Psoas muscle (tissue), 8 donors: ENCODE measurements around the gene CRIP3. TPM values are rescaled to one million over a fixed set of nuclear protein-coding genes. Genes with fewer than 3 reads are reported as not detected.

Experiments used
- ATAC-seq, 4 donors: fragments of 200-7000 bp; cut with Tn5 transposase; one replicate each; pipeline ENCODE4 v1.9.1; 2020; ENCODE audit warnings: moderate library complexity in 3 of 4, mild to moderate bottlenecking in 2 of 4
- DNase-seq, 2 donors: peaks; one replicate each; pipeline ENCODE4 v3.0.0-alpha.2; 2020
- H3K27ac ChIP-seq: fragments of 200-600 bp; one replicate; pipeline ENCODE4 v1.8.0; 2022
- H3K27me3 ChIP-seq, 3 donors: fragments of 200-600 bp in 1 of 3; one replicate each; pipeline versions ENCODE4 v1.6.1 to v1.8.0; 2013 to 2022; ENCODE audit warnings: low read length in 2 of 3, mild to moderate bottlenecking in 2 of 3, moderate library complexity in 1 of 3; ENCODE audit not compliant: insufficient read depth in 3 of 3
- H3K36me3 ChIP-seq, 2 donors: fragments of 200-600 bp in 1 of 2; one replicate each; pipeline versions ENCODE4 v1.6.1 to v1.8.0; 2013 to 2022; ENCODE audit warnings: low read depth in 1 of 2, mild to moderate bottlenecking in 1 of 2, moderate library complexity in 1 of 2; ENCODE audit not compliant: insufficient read depth in 1 of 2
- H3K4me1 ChIP-seq: fragments of 200-600 bp; one replicate; pipeline ENCODE4 v1.8.0; 2022
- H3K4me3 ChIP-seq: fragments of 200-600 bp; one replicate; pipeline ENCODE4 v1.8.0; 2022; ENCODE audit warnings: mild to moderate bottlenecking
- H3K9me3 ChIP-seq: fragments of 200-600 bp; one replicate; pipeline ENCODE4 v1.8.0; 2022
- WGBS, 3 donors: extraction: QIAGEN DNeasy Blood & Tissue Kit; methylation state at CpG; one replicate each; pipeline versions ENCODE4 v1.1.6 to v1.1.7; 2013; 5-methylcytosine and 5-hydroxymethylcytosine counted together
- intact Hi-C, 2 donors: fragments of 100-400 bp; cut with DNase I; formaldehyde crosslinking; loops; one replicate each; pipeline versions ENCODE4 v1.11.0 to v1.14.2; 2022
- polyA plus RNA-seq, 3 donors: library from polyadenylated mRNA; stranded (reverse); fragments of 200-250 nt; gene quantifications; one replicate each; pipeline ENCODE4 v1.2.3, GENCODE V29; 2013
- total RNA-seq, 4 donors: library from RNA; stranded (reverse); fragmentation: NEBNext Ultra II Directional in 2 of 4; extraction: Animal tissue kit (Norgen Biotek cat#: 25700) in 2 of 4; gene quantifications; one replicate each; pipeline versions ENCODE4 v1.2.1 to v1.2.4, GENCODE V29; 2021 to 2023
- TF ChIP-seq, protein P1 (sequence below): fragments of 200-600 bp; IDR thresholded peaks from one replicate; pipeline ENCODE4 v1.8.0; 2022; ENCODE audit warnings: antibody characterized with exemption
- donor health status: healthy with polysubstance abuse.
- donor health status: DM: no; HTN: no; CAD: no; lungs with moderate emphysema.
- donor health status: Bipolar disorder and iron deficiency.
- donor health status: healthy.
- donor health status: DM: yes; HTN: yes; CAD: no.
- donor health status: DM: no; HTN: no; CAD: no.
- donor health status: DM: no; HTN: no; CAD: no.
- donor health status: DM: yes; HTN: yes; CAD: no.

The CRIP3 gene
- total and polyA plus RNA-seq, 7 donors: 0.05 to 0.47 (median 0.12) TPM; not detected in 3

DNA sequence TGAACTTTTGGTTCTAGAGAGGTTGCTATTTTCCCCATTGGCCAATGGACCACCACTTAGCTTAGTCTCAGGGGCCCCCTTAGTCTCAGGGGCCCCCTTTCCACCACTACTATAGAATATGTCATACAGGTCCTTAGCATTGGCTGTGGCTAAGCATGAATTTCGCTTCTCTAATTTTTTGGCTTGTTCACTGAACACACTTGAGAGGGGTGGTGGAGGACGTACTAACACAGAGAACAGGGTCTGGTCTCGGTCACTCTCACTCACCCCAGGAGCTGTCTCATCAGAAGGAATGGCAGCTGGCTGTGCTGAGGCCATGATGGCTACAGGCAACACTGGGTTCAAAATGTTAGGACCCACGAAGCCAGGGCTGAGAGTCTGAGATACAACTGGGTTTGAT, 30.5 kb upstream of the CRIP3 start:
- intact Hi-C loops: loop anchor here in 1 of 2 donors (10.0 kb wide), 1 partner anchor 434 kb away; no protein-coding TSS in a partner anchor
- no peak overlapping the region for H3K27ac ChIP-seq
- DNase-seq (no peak), ATAC-seq (no peak)
- peaks cover 12 to 82% of the 10 kb centered on the region in 2 donors for H3K36me3 ChIP-seq
- no peaks in the 10 kb centered on the region for H3K27me3 ChIP-seq
- TF ChIP-seq, protein P1, sequence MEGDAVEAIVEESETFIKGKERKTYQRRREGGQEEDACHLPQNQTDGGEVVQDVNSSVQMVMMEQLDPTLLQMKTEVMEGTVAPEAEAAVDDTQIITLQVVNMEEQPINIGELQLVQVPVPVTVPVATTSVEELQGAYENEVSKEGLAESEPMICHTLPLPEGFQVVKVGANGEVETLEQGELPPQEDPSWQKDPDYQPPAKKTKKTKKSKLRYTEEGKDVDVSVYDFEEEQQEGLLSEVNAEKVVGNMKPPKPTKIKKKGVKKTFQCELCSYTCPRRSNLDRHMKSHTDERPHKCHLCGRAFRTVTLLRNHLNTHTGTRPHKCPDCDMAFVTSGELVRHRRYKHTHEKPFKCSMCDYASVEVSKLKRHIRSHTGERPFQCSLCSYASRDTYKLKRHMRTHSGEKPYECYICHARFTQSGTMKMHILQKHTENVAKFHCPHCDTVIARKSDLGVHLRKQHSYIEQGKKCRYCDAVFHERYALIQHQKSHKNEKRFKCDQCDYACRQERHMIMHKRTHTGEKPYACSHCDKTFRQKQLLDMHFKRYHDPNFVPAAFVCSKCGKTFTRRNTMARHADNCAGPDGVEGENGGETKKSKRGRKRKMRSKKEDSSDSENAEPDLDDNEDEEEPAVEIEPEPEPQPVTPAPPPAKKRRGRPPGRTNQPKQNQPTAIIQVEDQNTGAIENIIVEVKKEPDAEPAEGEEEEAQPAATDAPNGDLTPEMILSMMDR: no peak
- no peak overlapping the region for H3K4me3 ChIP-seq
- peaks cover 4% of the 10 kb centered on the region for H3K4me1 ChIP-seq
- 92 to 97% (median 96%) methylated on average over 4 of the region's 4 CpGs for WGBS, 3 donors
- H3K9me3 ChIP-seq: no peaks in the 10 kb centered on the region

- no peak overlapping the region for H3K4me3 ChIP-seq
- DNase-seq: no peak
- ATAC-seq: no peak
- no peak overlapping the region for H3K27ac ChIP-seq
- H3K36me3 ChIP-seq: peaks cover 12 to 73% of the 10 kb centered on the region in 2 donors
- intact Hi-C loops: loop anchor here in 1 of 2 donors (10.0 kb wide), 1 partner anchor 433 kb away; no protein-coding TSS in a partner anchor
- no peaks in the 10 kb centered on the region for H3K27me3 ChIP-seq
- TF ChIP-seq, protein P1: no peak
- no peaks in the 10 kb centered on the region for H3K9me3 ChIP-seq
- H3K4me1 ChIP-seq: peaks cover 8% of the 10 kb centered on the region
Measured at GRCh38 chr6:43338243-43338642, 29.6 kb upstream of the CRIP3 start.

DNA sequence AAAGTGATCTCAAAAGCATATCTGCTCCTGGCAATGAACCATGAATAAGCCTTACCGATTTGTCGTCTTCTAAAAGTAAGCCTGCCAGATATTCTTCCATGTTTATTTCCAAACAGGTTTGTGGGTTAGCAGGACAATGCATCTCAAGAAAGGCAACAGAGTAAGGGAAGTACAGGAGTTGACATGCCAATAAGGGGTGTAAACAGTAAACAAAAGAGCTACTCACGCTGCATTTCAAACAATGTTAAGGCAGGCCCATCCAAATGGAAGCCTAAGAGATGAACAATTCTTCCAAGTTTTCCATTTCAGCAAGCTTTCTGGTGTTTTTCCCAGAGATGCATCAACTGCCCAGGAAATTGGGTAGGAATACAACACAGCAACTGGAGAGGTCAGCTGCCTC, 27.8 kb upstream of the CRIP3 start:
- Histone ChIP-seq H3K4me3 (no peak overlapping the region), H3K27ac (no peak overlapping the region), H3K36me3 (peaks cover 9 to 54% of the 10 kb centered on the region in 2 donors), H3K4me1 (peaks cover 8% of the 10 kb centered on the region), H3K9me3 (no peaks in the 10 kb centered on the region), H3K27me3 (no peaks in the 10 kb centered on the region)
- no peak for ATAC-seq
- intact Hi-C loops: loop anchor here in 1 of 2 donors (10.0 kb wide), 1 partner anchor 432 kb away; no protein-coding TSS in a partner anchor
- WGBS, 3 donors: 30 to 48% (median 35%) methylated on average over 3 of the region's 3 CpGs
- TF ChIP-seq, protein P1: no peak
- DNase-seq: no peak

DNA sequence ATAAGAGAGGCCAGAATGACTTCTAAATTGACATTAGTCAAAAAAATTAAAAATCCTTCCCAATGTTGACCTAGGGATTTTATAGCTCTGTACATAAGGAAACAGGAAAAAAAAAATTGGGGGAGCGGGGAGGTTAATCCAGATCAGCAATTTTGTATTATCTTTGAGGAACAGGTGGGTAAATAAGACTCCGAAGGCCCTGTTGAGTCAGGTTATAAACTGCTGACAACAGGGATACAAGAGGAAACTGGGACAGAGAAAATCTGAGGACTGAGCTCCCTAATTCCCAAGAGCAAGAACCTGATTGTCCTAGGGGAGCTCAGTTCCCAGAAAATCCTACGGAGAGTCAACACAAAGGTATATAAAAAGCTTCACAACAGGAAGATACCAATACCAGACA, 26.8 kb upstream of the CRIP3 start:
- no peak overlapping the region for H3K4me3 ChIP-seq
- H3K27me3 ChIP-seq: no peaks in the 10 kb centered on the region
- intact Hi-C loops: loop anchor here in 1 of 2 donors (10.0 kb wide), 1 partner anchor 431 kb away; no protein-coding TSS in a partner anchor
- H3K4me1 ChIP-seq: peaks cover 8% of the 10 kb centered on the region
- no peak for DNase-seq
- no peak for ATAC-seq
- H3K27ac ChIP-seq: no peak overlapping the region
- no peaks in the 10 kb centered on the region for H3K9me3 ChIP-seq
- H3K36me3 ChIP-seq: peaks cover 9 to 45% of the 10 kb centered on the region in 2 donors
- WGBS, 3 donors: 82 to 86% (median 83%) methylated on average over 3 of the region's 3 CpGs
- TF ChIP-seq, protein P1: no peak
